Osteocyte (in vitro differentiated cells): ENCODE measurements around the gene COX5A. TPM values are rescaled to one million over a fixed set of nuclear protein-coding genes. Genes with fewer than 3 reads are reported as not detected.
A peak's percentile ranks its signal among the peaks of the same experiment; 100 is the strongest.

Source experiments
- DNase-seq: peaks from one replicate; pipeline ENCODE4 v3.0.0; 2021; ENCODE audit warnings: mixed read lengths; ENCODE audit not compliant: unreplicated experiment; ENCODE audit errors: extremely low spot score
- H3K27ac Mint-ChIP-seq: one replicate; pipeline ENCODE4 v1.8.0; 2021; ENCODE audit warnings: mild to moderate bottlenecking, mixed read lengths; ENCODE audit not compliant: unreplicated experiment
- H3K27me3 Mint-ChIP-seq: one replicate; pipeline ENCODE4 v1.8.0; 2021; ENCODE audit warnings: mixed read lengths; ENCODE audit not compliant: unreplicated experiment
- H3K36me3 Mint-ChIP-seq: one replicate; pipeline ENCODE4 v1.8.0; 2021; ENCODE audit warnings: mixed read lengths; ENCODE audit not compliant: unreplicated experiment
- H3K4me1 Mint-ChIP-seq: one replicate; pipeline ENCODE4 v1.8.0; 2021; ENCODE audit warnings: mixed read lengths; ENCODE audit not compliant: unreplicated experiment
- H3K4me3 Mint-ChIP-seq: one replicate; pipeline ENCODE4 v1.8.0; 2021; ENCODE audit warnings: mild to moderate bottlenecking, moderate library complexity, mixed read lengths; ENCODE audit not compliant: unreplicated experiment
- H3K9me3 Mint-ChIP-seq: one replicate; pipeline ENCODE4 v1.8.0; 2021; ENCODE audit warnings: mixed read lengths; ENCODE audit not compliant: unreplicated experiment
- CTCF ChIP-seq: fragments of 200-600 bp; sonication (generic); IDR thresholded peaks from 2 replicates; pipeline ENCODE4 v1.5.0; 2021; ENCODE audit warnings: antibody characterized with exemption, mild to moderate bottlenecking, moderate library complexity
- total RNA-seq: library from RNA; stranded (reverse); gene quantifications from 2 replicates; pipeline ENCODE4 v1.2.1, GENCODE V29; 2021

Gene COX5A
- total RNA-seq, 1 donor from 2014 or later = 154 TPM

GRCh38 chr15:74962671-74963070 lies 24.8 kb upstream of the COX5A start:
- H3K4me3 Mint-ChIP-seq = no peak overlapping the region
- no peaks in the 10 kb centered on the region for H3K27me3 Mint-ChIP-seq
- H3K9me3 Mint-ChIP-seq = no peaks in the 10 kb centered on the region
- no peak overlapping the region for H3K27ac Mint-ChIP-seq
- peaks cover 42% of the 10 kb centered on the region for H3K4me1 Mint-ChIP-seq
- no peak for DNase-seq
- no peak for TF ChIP-seq CTCF
- H3K36me3 Mint-ChIP-seq = no peaks in the 10 kb centered on the region

DNA sequence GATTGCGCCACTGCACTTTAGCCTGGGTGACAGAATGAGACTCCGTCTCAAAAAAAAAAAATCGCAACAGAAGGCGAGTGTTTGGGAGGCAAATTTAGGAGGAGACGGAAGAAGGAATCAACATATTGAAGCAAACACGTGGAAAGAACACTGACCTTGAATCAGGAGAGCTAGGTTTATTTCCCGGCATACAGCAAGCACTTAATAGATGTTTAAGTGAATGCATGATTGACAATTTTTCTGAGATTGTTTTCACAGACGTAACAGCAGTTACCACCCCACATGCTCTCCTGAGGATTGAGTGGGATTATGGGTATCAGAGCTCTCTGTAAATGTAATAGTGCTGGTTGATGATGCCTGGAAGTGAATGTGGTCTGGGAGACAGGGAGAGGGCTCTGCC lies 24.3 kb upstream of the COX5A start:
- H3K4me3 Mint-ChIP-seq = no peak overlapping the region
- TF ChIP-seq CTCF = no peak
- H3K27me3 Mint-ChIP-seq = no peaks in the 10 kb centered on the region
- no peak overlapping the region for H3K27ac Mint-ChIP-seq
- no peaks in the 10 kb centered on the region for H3K9me3 Mint-ChIP-seq
- H3K36me3 Mint-ChIP-seq = no peaks in the 10 kb centered on the region
- no peak for DNase-seq
- peaks cover 45% of the 10 kb centered on the region for H3K4me1 Mint-ChIP-seq

GRCh38 chr15:74961616-74962015 lies 23.7 kb upstream of the COX5A start:
- Mint-ChIP-seq H3K27ac (peak overlapping the region; percentile 31), H3K36me3 (no peaks in the 10 kb centered on the region), H3K4me3 (no peak overlapping the region), H3K27me3 (no peaks in the 10 kb centered on the region), H3K9me3 (no peaks in the 10 kb centered on the region), H3K4me1 (peaks cover 45% of the 10 kb centered on the region)
- TF ChIP-seq CTCF = no peak
- DNase-seq = no peak

DNA sequence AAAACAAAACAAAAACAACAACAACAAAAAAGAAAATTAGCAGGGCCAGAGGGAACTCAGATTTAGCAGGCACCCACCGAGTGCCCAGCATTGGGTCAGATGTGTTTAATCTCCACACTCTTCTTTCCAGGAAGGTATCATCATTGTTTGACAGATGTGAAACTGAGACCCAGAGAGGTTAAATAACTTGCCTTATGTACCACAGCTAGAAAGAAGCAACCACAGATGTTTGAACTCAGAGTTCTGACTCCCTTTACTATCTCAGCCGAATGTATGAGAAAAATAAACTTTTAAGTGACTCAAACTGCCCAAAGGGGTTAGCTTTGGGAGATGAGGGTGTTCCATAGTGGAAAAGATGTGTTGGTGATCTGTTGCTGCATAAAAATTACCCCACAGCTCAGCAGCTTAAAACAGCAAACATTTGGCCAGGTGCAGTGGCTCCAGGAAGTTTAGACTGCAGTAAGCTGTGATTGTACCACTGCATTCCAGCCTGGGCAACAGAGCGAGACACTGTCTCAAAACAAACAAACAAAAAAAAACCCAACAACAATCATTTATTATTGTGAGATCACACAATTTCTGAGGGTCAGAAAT lies 23.2 kb upstream of the COX5A start:
- Mint-ChIP-seq H3K36me3 (no peaks in the 10 kb centered on the region), H3K27ac (peak overlapping the region; percentile 31), H3K4me1 (peaks cover 45% of the 10 kb centered on the region), H3K27me3 (no peaks in the 10 kb centered on the region), H3K4me3 (no peak overlapping the region), H3K9me3 (no peaks in the 10 kb centered on the region)
- TF ChIP-seq CTCF = no peak
- DNase-seq = no peak

GRCh38 chr15:74960286-74960685 lies 22.4 kb upstream of the COX5A start:
- Mint-ChIP-seq H3K27me3 (no peaks in the 10 kb centered on the region), H3K36me3 (no peaks in the 10 kb centered on the region), H3K27ac (no peak overlapping the region), H3K4me1 (peaks cover 50% of the 10 kb centered on the region), H3K9me3 (no peaks in the 10 kb centered on the region), H3K4me3 (no peak overlapping the region)
- no peak for DNase-seq
- TF ChIP-seq CTCF = no peak
